Activated B cell treated with CpG ODN at 0.5 μM for 24 hours (primary cell): ENCODE measurements around the gene APOBEC4. TPM values are rescaled to one million over a fixed set of nuclear protein-coding genes. Genes with fewer than 3 reads are reported as not detected.

ENCODE experiments used
- ATAC-seq: fragments of 200-7000 bp; cut with Tn5 transposase; one replicate; pipeline ENCODE4 v1.10.0; 2021; ENCODE audit warnings: low read depth, mild to moderate bottlenecking, moderate library complexity
- CTCF ChIA-PET: fragments of 350-600 bp; sonication (Branson Sonifier 250); formaldehyde crosslinking; loops from one replicate; lab custom pipeline; 2021; ENCODE audit warnings: antibody characterized with exemption; lab: Charles Lee
- POLR2A ChIA-PET: fragments of 350-600 bp; sonication (Branson Sonifier 250); formaldehyde crosslinking; loops from one replicate; lab custom pipeline; 2021; ENCODE audit warnings: antibody characterized with exemption; lab: Charles Lee
- DNase-seq: peaks from one replicate; pipeline ENCODE4 v3.0.0; 2022
- H3K27ac Mint-ChIP-seq: one replicate; pipeline ENCODE4 v1.8.0; 2020; ENCODE audit warnings: mixed read lengths
- H3K27me3 Mint-ChIP-seq: one replicate; pipeline ENCODE4 v1.8.0; 2021; ENCODE audit warnings: mixed read lengths
- H3K36me3 Mint-ChIP-seq: one replicate; pipeline ENCODE4 v1.8.0; 2021; ENCODE audit warnings: low read depth, mixed read lengths
- H3K4me1 Mint-ChIP-seq: one replicate; pipeline ENCODE4 v1.8.0; 2021; ENCODE audit warnings: mixed read lengths
- H3K4me3 Mint-ChIP-seq: one replicate; pipeline ENCODE4 v1.8.0; 2020; ENCODE audit warnings: mild to moderate bottlenecking, mixed read lengths
- H3K9me3 Mint-ChIP-seq: one replicate; pipeline ENCODE4 v1.8.0; 2020; ENCODE audit warnings: mixed read lengths
- CTCF ChIP-seq: fragments of 200-600 bp; IDR thresholded peaks from one replicate; pipeline ENCODE4 v1.8.0; 2022; ENCODE audit warnings: antibody characterized with exemption, mild to moderate bottlenecking
- intact Hi-C: fragments of 100-400 bp; cut with micrococcal nuclease; formaldehyde crosslinking; loops from one replicate; pipeline ENCODE4 v1.15.1; 2024
- total RNA-seq: library from RNA; stranded (reverse); gene quantifications from 2 replicates; pipeline ENCODE4 v1.2.3, GENCODE V29; 2022

The APOBEC4 gene
- total RNA-seq: not detected in 2 replicates

- no peaks in the 10 kb centered on the region for H3K9me3 Mint-ChIP-seq
- ChIA-PET POLR2A (no interaction called here), CTCF (interaction anchor here (1.9 to 6.2 kb wide), 4 partner anchors 8 to 569 kb away, joined by 4 to 284 read pairs (median 31); no protein-coding TSS in a partner anchor)
- TF ChIP-seq CTCF: no peak
- H3K27ac Mint-ChIP-seq: no peak within 1 kb of the TSS
- H3K36me3 Mint-ChIP-seq: no peaks in the 10 kb centered on the region
- intact Hi-C loops: loop anchor here (10.0 kb wide), 1 partner anchor 1042 kb away; no protein-coding TSS in a partner anchor
- H3K4me1 Mint-ChIP-seq: peaks cover 3% of the 10 kb centered on the region
- peaks cover 8% of the 10 kb centered on the region for H3K27me3 Mint-ChIP-seq
- no peak for ATAC-seq
- H3K4me3 Mint-ChIP-seq: no peak within 1 kb of the TSS
- DNase-seq: no peak
Observed at GRCh38 chr1:183652547-183653461, at the start of gene APOBEC4. Gene APOBEC4 (minus strand): TSS chr1:183653316. CDS start chr1:183648781, 4,535 bp downstream.

GRCh38 chr1:183702813-183703198 lies 49.7 kb upstream of the APOBEC4 start:
- Mint-ChIP-seq H3K27ac (no peak overlapping the region), H3K4me3 (no peak overlapping the region), H3K27me3 (no peaks in the 10 kb centered on the region), H3K4me1 (peaks cover 2% of the 10 kb centered on the region), H3K36me3 (no peaks in the 10 kb centered on the region), H3K9me3 (no peaks in the 10 kb centered on the region)
- no peak for ATAC-seq
- intact Hi-C loops: no loop called here
- TF ChIP-seq CTCF: no peak
- DNase-seq: no peak
- ChIA-PET POLR2A (no interaction called here), CTCF (no interaction called here)

GRCh38 chr1:183702087-183702812 lies 49.1 kb upstream of the APOBEC4 start:
- TF ChIP-seq CTCF: no peak
- intact Hi-C loops: no loop called here
- CTCF ChIA-PET: no interaction called here
- no peak overlapping the region for H3K27ac Mint-ChIP-seq
- no peaks in the 10 kb centered on the region for H3K9me3 Mint-ChIP-seq
- POLR2A ChIA-PET: no interaction called here
- peaks cover 3% of the 10 kb centered on the region for H3K4me1 Mint-ChIP-seq
- H3K36me3 Mint-ChIP-seq: no peaks in the 10 kb centered on the region
- H3K27me3 Mint-ChIP-seq: no peaks in the 10 kb centered on the region
- H3K4me3 Mint-ChIP-seq: no peak overlapping the region
- DNase-seq: no peak
- ATAC-seq: no peak

GRCh38 chr1:183699616-183700160 lies 46.6 kb upstream of the APOBEC4 start:
- no peaks in the 10 kb centered on the region for H3K36me3 Mint-ChIP-seq
- H3K4me3 Mint-ChIP-seq: no peak overlapping the region
- intact Hi-C loops: no loop called here
- no peak overlapping the region for H3K27ac Mint-ChIP-seq
- no peaks in the 10 kb centered on the region for H3K9me3 Mint-ChIP-seq
- CTCF ChIA-PET: no interaction called here
- ATAC-seq (no peak), DNase-seq (no peak)
- no peak for TF ChIP-seq CTCF
- peaks cover 3% of the 10 kb centered on the region for H3K4me1 Mint-ChIP-seq
- H3K27me3 Mint-ChIP-seq: no peaks in the 10 kb centered on the region
- POLR2A ChIA-PET: no interaction called here
